Chondrocyte (in vitro differentiated cells): Measurements from ENCODE around the gene PAK4. TPM values are rescaled to one million over a fixed set of nuclear protein-coding genes. Genes with fewer than 3 reads are reported as not detected.
"Not testable (repeated sequence)": the region's sequence is repeated elsewhere in the genome, so short reads cannot be mapped to it uniquely, and the experiment has no call there.

Experiments used
- DNase-seq: peaks from one replicate; pipeline ENCODE4 v3.0.0; 2021; ENCODE audit warnings: mixed read lengths, low spot score
- H3K27ac Mint-ChIP-seq: one replicate; pipeline ENCODE4 v1.8.0; 2021; ENCODE audit warnings: mild to moderate bottlenecking, moderate library complexity, mixed read lengths; ENCODE audit not compliant: unreplicated experiment
- H3K27me3 Mint-ChIP-seq: 2 replicates; pipeline ENCODE4 v1.8.0; 2021; ENCODE audit warnings: low read depth, mixed read lengths
- H3K36me3 Mint-ChIP-seq: 2 replicates; pipeline ENCODE4 v1.8.0; 2021; ENCODE audit warnings: low read depth, mixed read lengths
- H3K4me1 Mint-ChIP-seq: 2 replicates; pipeline ENCODE4 v1.8.0; 2021; ENCODE audit warnings: low read depth, mild to moderate bottlenecking, mixed read lengths
- H3K4me3 Mint-ChIP-seq: one replicate; pipeline ENCODE4 v1.8.0; 2021; ENCODE audit warnings: mild to moderate bottlenecking, moderate library complexity, mixed read lengths; ENCODE audit not compliant: unreplicated experiment
- H3K9me3 Mint-ChIP-seq: 2 replicates; pipeline ENCODE4 v1.8.0; 2021; ENCODE audit warnings: low read depth, mixed read lengths
- total RNA-seq: library from RNA; stranded (reverse); gene quantifications from 3 replicates; pipeline ENCODE4 v1.2.1, GENCODE V29; 2021
- TF ChIP-seq, protein P1 (sequence below): fragments of 200-600 bp; sonication (generic); IDR thresholded peaks from 2 replicates; pipeline ENCODE4 v1.5.0; 2021; ENCODE audit warnings: antibody characterized with exemption, mild to moderate bottlenecking, moderate library complexity

The PAK4 gene
- total RNA-seq, 1 donor from 2014 or later, result 14.4 TPM

DNA sequence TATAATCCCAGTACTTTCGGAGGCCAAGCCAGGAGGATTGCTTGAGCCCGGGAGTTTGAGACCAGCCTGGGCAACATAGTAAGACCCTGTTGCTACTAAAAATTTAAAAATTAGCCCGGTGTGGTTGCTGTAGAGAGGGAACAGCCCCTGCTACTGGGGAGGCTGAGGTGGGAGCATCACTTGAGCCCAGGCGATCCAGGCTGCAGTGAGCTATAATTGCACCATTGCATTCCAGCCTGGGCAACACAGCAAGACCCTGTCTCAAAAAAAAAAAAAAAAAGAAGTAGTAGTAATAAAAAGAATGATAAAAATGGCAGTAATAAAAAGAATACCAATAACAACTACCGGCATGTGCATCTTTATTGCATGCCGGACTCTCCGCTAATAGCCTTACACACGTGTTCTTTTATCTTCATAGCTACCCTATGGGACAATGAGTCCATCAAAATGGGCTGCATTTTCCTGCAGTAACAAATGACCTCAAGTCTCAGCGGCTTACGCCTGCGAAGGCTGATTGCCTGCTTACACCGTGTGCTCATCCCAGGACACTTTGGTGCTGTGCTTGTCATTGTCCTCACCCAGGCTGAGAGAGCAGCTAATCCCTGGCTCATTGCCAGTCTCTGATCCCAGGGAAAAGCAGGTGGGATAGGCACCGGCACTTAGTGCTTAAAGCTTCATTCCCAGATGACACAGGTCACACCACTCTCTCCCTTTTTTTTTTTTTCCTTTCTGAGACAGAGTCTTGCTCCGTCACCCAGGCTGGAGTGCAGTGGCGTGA is 92.8 kb downstream of the PAK4 start:
- H3K27me3 Mint-ChIP-seq, result peaks cover 24% of the 10 kb centered on the region
- H3K9me3 Mint-ChIP-seq, result peaks cover 14% of the 10 kb centered on the region
- H3K36me3 Mint-ChIP-seq, result peaks cover 3% of the 10 kb centered on the region
- no peak overlapping the region for H3K27ac Mint-ChIP-seq
- no peak overlapping the region for H3K4me3 Mint-ChIP-seq
- no peak for DNase-seq
- no peaks in the 10 kb centered on the region for H3K4me1 Mint-ChIP-seq
- TF ChIP-seq, protein P1, sequence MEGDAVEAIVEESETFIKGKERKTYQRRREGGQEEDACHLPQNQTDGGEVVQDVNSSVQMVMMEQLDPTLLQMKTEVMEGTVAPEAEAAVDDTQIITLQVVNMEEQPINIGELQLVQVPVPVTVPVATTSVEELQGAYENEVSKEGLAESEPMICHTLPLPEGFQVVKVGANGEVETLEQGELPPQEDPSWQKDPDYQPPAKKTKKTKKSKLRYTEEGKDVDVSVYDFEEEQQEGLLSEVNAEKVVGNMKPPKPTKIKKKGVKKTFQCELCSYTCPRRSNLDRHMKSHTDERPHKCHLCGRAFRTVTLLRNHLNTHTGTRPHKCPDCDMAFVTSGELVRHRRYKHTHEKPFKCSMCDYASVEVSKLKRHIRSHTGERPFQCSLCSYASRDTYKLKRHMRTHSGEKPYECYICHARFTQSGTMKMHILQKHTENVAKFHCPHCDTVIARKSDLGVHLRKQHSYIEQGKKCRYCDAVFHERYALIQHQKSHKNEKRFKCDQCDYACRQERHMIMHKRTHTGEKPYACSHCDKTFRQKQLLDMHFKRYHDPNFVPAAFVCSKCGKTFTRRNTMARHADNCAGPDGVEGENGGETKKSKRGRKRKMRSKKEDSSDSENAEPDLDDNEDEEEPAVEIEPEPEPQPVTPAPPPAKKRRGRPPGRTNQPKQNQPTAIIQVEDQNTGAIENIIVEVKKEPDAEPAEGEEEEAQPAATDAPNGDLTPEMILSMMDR, result no peak

DNA sequence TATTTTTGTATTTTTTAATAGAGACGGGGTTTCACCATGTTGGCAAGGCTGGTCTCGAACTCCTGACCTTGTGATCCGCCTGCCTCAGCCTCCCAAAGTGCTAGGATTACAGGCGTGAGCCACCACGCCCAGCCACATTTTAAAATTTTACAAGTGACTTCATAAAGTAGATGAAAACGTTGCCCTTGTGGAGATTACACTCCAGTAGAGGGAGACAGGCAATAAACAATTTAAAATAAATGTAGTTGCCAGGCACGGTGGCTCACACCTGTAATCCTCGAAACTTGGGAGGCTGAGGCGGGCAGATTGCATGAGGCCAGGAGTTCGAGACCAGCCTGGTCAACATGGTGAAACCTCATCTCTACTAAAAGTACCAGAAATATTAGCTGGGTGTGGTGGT is 93.5 kb downstream of the PAK4 start:
- peaks cover 18% of the 10 kb centered on the region for H3K9me3 Mint-ChIP-seq
- H3K4me1 Mint-ChIP-seq, H3K4me3 Mint-ChIP-seq, DNase-seq, H3K27ac Mint-ChIP-seq, H3K36me3 Mint-ChIP-seq: not testable (repeated sequence)
- H3K27me3 Mint-ChIP-seq, result peaks cover 24% of the 10 kb centered on the region

DNA sequence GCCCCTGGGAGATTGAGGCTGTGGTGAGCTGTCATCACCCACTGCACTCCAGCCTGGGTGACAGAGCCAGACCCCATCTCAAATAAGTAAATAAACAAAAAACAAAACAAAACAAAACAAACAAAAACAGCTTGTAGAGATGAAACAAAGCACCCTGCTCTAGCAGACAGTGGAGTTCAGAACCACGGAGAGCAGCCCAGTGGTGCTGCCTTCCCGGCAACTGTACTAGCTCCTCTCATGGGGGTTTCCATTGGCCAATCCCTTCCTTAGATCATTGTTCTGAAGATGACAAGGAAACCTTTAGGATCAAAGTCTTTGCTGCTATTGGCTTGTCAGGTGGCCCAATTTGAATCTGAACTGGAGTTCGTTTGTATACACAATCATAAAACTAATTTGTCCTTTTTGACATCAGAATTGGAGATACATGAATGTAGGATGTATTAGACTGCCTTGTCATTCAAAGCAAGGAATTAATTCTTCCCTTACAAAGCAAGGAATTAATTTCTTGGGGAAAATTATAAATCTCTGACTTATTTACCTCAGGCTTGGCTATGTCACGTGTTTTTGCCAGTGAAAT is 98.2 kb downstream of the PAK4 start:
- Mint-ChIP-seq H3K4me1 (no peaks in the 10 kb centered on the region), H3K4me3 (no peak overlapping the region), H3K36me3 (no peaks in the 10 kb centered on the region), H3K27me3 (peaks cover 35% of the 10 kb centered on the region), H3K27ac (no peak overlapping the region), H3K9me3 (peaks cover 3% of the 10 kb centered on the region)
- no peak for DNase-seq
- TF ChIP-seq, protein P1, result no peak

DNA sequence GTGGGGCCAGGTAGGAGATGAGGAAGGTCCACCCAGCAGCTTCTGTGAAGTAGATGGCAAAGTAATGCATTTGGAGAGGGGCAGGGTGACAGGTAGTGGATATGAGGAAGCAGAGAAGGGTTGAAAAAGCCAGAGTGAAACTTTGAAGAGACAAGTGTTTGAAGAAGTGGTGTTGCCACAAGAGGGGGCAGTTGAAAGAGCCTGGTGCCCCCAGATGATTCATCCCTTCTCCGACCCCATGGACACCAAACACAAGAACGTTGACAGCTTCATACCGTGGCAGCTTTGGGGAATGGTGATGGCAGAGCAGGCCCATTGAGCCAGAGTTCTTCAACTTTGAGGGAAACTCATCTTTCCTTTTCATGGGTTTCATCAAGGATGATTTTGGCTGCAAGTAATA is 99.3 kb downstream of the PAK4 start:
- H3K27ac Mint-ChIP-seq, result peak overlapping the region; percentile 49
- H3K9me3 Mint-ChIP-seq, result peaks cover 3% of the 10 kb centered on the region
- TF ChIP-seq, protein P1, result no peak
- no peak overlapping the region for H3K4me3 Mint-ChIP-seq
- DNase-seq, result no peak
- no peaks in the 10 kb centered on the region for H3K4me1 Mint-ChIP-seq
- H3K36me3 Mint-ChIP-seq, result no peaks in the 10 kb centered on the region
- H3K27me3 Mint-ChIP-seq, result peaks cover 31% of the 10 kb centered on the region

Other genes starting within 250 kb of the PAK4 start
- gene RINL, start 247.5 kb upstream of the PAK4 start, total RNA-seq, result 0.65 to 0.92 TPM (median 0.92 TPM) in 3 replicates
- 54.0 to 57.1 TPM (median 54.2 TPM) in 3 replicates for gene SIRT2, start 226.2 kb upstream of the PAK4 start, total RNA-seq
- 15.3 to 17.3 TPM (median 15.8 TPM) in 3 replicates for gene NFKBIB, start 225.8 kb upstream of the PAK4 start, total RNA-seq
- 0.69 TPM in 1 of 3 replicates, not detected in the others for gene CCER2, start 213.6 kb upstream of the PAK4 start, total RNA-seq
- gene SARS2, start 195.0 kb upstream of the PAK4 start, total RNA-seq, result 14.4 to 25.8 TPM (median 15.6 TPM) in 3 replicates
- 23.1 to 34.0 TPM (median 27.7 TPM) in 3 replicates for gene MRPS12, start 194.8 kb upstream of the PAK4 start, total RNA-seq
- 40.2 to 44.9 TPM (median 40.6 TPM) in 3 replicates for gene FBXO17, start 150.0 kb upstream of the PAK4 start, total RNA-seq
- 4.6 to 7.4 TPM (median 6.7 TPM) in 3 replicates for gene FBXO27, start 93.2 kb upstream of the PAK4 start, total RNA-seq
- gene ACP7, start 41.4 kb upstream of the PAK4 start, total RNA-seq, result not detected in 3 replicates
- gene NCCRP1, start 71.2 kb downstream of the PAK4 start, total RNA-seq, result not detected in 3 replicates
- gene SYCN, start 78.5 kb downstream of the PAK4 start, total RNA-seq, result not detected in 3 replicates
- gene IFNL3, start 119.2 kb downstream of the PAK4 start, total RNA-seq, result not detected in 3 replicates
- not detected in 3 replicates for gene IFNL4, start 123.1 kb downstream of the PAK4 start, total RNA-seq
- gene IFNL2, start 142.6 kb downstream of the PAK4 start, total RNA-seq, result not detected in 3 replicates
- gene IFNL1, start 170.6 kb downstream of the PAK4 start, total RNA-seq, result not detected in 3 replicates
- 1.7 to 2.0 TPM (median 1.7 TPM) in 3 replicates for gene LRFN1, start 195.1 kb downstream of the PAK4 start, total RNA-seq
- not detected in 3 replicates for gene GMFG, start 210.3 kb downstream of the PAK4 start, total RNA-seq
- gene SAMD4B, start 216.6 kb downstream of the PAK4 start, total RNA-seq, result 77.3 to 82.9 TPM (median 81.1 TPM) in 3 replicates